SK-N-SH treated with all-trans-retinoic acid at 6 μM for 48 hours (cell line): ENCODE measurements around the gene FGF14.

Experiments used
- ARNTL ChIP-seq: fragments of 450-650 bp; formaldehyde crosslinking; IDR thresholded peaks from 2 replicates; pipeline ENCODE4 v1.5.0; 2020; ENCODE audit warnings: low read depth, mild to moderate bottlenecking, moderate library complexity, borderline replicate concordance
- CREB5 ChIP-seq: fragments of 250-450 bp; sonication (Bioruptor Pico); IDR thresholded peaks from 2 replicates; pipeline ENCODE4 v1.5.1; 2020; ENCODE audit warnings: low read depth, mild to moderate bottlenecking, moderate library complexity
- CSDC2 ChIP-seq: fragments of 250-450 bp; sonication (Bioruptor Pico); IDR thresholded peaks from 2 replicates; pipeline ENCODE4 v1.5.0; 2020; ENCODE audit warnings: mild to moderate bottlenecking, moderate library complexity
- PATZ1 ChIP-seq: fragments of 250-450 bp; sonication (Bioruptor Pico); IDR thresholded peaks from 2 replicates; pipeline ENCODE4 v1.8.0; 2020; ENCODE audit warnings: mild to moderate bottlenecking, moderate library complexity, borderline replicate concordance
- RARB ChIP-seq: fragments of 250-450 bp; sonication (Bioruptor Pico); IDR thresholded peaks from 2 replicates; pipeline ENCODE4 v1.8.0; 2021; ENCODE audit warnings: mild to moderate bottlenecking, moderate library complexity
- SNAI2 ChIP-seq: fragments of 250-450 bp; sonication (Bioruptor Pico); IDR thresholded peaks from 2 replicates; pipeline ENCODE4 v1.5.0; 2020; ENCODE audit warnings: mild to moderate bottlenecking, moderate library complexity
- TOX ChIP-seq: fragments of 250-450 bp; sonication (Bioruptor Pico); IDR thresholded peaks from 2 replicates; pipeline ENCODE4 v1.8.0; 2021; ENCODE audit warnings: mild to moderate bottlenecking, moderate library complexity, borderline replicate concordance
- ZFP3 ChIP-seq: fragments of 250-450 bp; sonication (Bioruptor Pico); IDR thresholded peaks from 2 replicates; pipeline ENCODE4 v1.5.0; 2020; ENCODE audit warnings: mild to moderate bottlenecking, moderate library complexity
- ZNF70 ChIP-seq: fragments of 450-650 bp; formaldehyde crosslinking; IDR thresholded peaks from 2 replicates; pipeline ENCODE4 v1.5.0; 2020; ENCODE audit warnings: mild to moderate bottlenecking, moderate library complexity
- ZNF8 ChIP-seq: fragments of 450-650 bp; formaldehyde crosslinking; IDR thresholded peaks from 2 replicates; pipeline ENCODE4 v1.5.0; 2020; ENCODE audit warnings: mild to moderate bottlenecking, moderate library complexity
- TF ChIP-seq, protein P1 (sequence below): fragments of 250-450 bp; sonication (Bioruptor Pico); IDR thresholded peaks from 2 replicates; pipeline ENCODE4 v1.8.0; 2021; ENCODE audit warnings: low read depth, mild to moderate bottlenecking, moderate library complexity, borderline replicate concordance

- TF ChIP-seq, protein P1, sequence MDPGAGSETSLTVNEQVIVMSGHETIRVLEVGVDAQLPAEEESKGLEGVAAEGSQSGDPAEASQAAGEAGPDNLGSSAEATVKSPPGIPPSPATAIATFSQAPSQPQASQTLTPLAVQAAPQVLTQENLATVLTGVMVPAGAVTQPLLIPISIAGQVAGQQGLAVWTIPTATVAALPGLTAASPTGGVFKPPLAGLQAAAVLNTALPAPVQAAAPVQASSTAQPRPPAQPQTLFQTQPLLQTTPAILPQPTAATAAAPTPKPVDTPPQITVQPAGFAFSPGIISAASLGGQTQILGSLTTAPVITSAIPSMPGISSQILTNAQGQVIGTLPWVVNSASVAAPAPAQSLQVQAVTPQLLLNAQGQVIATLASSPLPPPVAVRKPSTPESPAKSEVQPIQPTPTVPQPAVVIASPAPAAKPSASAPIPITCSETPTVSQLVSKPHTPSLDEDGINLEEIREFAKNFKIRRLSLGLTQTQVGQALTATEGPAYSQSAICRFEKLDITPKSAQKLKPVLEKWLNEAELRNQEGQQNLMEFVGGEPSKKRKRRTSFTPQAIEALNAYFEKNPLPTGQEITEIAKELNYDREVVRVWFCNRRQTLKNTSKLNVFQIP (CRISPR knock-in tag): no peak
- TF ChIP-seq TOX (CRISPR knock-in tag) (no peak), RARB (CRISPR knock-in tag) (no peak), ARNTL (CRISPR knock-in tag) (no peak), SNAI2 (no peak), CREB5 (CRISPR knock-in tag) (no peak), ZNF8 (CRISPR knock-in tag) (no peak), ZFP3 (CRISPR knock-in tag) (no peak), CSDC2 (CRISPR knock-in tag) (no peak), PATZ1 (no peak), ZNF70 (CRISPR knock-in tag) (no peak)
These were observed 687.7 kb downstream of the FGF14 start for GRCh38 chr13:101714195-101714594.
